H54 (cell line): Measurements from ENCODE around the gene PNRC1.
"Not testable (repeated sequence)": the region's sequence is repeated elsewhere in the genome, so short reads cannot be mapped to it uniquely, and the experiment has no call there.

Source experiments
- DNase-seq: peaks from one replicate; pipeline ENCODE4 v3.0.0; 2011; ENCODE audit warnings: low spot score, mixed read lengths; ENCODE audit not compliant: insufficient read length
- FAIRE-seq: peaks from 3 replicates; lab custom pipeline; 2011; peaks lifted over from hg19 to GRCh38; lab: Jason Lieb, UNC
- POLR2A ChIP-seq: IDR thresholded peaks from 2 replicates; pipeline ENCODE4 v1.6.1; 2011; ENCODE audit warnings: low read depth, mild to moderate bottlenecking, low read length

The PNRC1 gene

DNA sequence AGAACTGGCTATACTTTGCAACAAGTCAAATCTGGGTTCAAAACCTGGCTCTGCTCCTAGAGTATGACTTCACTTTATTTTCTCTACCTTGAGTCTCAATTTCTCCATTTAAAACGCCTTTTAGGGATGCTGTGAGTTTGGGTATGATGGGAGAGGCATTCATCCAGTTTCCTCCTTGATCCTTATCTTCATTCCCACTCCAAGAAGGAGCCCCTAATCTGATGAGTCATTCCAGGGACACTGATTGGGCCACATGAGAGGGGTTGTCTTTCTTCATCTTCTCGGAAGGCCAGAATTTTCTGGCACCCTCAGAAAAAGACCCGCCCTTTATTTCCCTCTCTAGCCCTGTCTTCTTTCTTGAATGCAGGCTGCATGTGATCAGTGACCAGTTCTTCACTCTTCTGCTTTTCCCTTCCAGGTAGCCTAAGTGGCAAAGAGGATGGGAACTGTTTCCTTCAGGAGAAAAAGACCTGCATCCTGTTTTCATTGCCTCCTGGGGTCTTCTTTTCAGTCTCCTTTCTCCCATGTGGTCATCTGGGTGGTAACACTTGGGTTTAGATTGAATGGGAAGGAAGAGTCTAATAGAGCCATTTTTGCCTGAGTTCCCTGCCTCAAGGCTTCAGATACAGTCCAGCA lies 32.1 kb upstream of the PNRC1 start:
- no peak for TF ChIP-seq POLR2A
- FAIRE-seq (no peak), DNase-seq (no peak)

DNA sequence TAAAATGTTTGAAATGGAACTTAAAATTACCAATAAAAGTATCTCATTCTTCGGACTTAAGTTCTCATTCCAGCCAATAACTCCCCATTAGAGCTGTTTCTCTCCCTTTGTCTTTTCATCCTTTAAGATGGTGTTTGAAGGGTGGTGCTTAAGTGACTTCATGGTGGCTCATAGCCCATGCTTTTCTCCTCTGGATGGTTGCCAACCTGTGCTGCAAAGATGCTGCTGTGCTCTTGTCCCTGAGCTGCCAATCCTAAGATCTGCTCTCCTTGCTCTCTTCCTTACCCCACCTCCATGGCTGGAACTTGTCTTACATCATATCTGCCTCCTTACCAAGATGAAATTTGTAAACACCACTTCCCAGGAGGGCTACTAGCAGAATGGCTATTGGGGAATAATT lies 31.6 kb upstream of the PNRC1 start:
- DNase-seq (no peak), FAIRE-seq (peak; percentile 70)
- no peak for TF ChIP-seq POLR2A

DNA sequence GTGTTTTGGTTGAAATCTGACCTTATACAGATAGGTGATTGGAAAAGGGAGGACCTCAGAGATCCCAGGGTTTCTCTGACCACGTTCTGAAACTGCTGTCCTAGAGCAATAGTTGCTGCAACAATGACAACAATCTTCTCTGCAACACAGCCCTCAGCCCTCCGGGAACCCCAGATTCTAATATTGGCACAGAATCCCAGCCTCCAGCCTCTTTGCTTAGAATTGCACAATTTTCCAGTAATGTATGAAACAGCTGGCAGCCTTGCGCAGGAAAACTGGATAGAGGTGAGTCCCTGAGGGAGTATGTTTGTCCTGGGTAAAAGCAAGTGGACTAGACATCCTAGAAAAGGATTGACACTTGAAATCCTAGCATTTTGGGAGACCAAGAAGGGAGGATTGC lies 30.4 kb upstream of the PNRC1 start:
- FAIRE-seq: no peak
- no peak for TF ChIP-seq POLR2A
- DNase-seq: no peak

DNA sequence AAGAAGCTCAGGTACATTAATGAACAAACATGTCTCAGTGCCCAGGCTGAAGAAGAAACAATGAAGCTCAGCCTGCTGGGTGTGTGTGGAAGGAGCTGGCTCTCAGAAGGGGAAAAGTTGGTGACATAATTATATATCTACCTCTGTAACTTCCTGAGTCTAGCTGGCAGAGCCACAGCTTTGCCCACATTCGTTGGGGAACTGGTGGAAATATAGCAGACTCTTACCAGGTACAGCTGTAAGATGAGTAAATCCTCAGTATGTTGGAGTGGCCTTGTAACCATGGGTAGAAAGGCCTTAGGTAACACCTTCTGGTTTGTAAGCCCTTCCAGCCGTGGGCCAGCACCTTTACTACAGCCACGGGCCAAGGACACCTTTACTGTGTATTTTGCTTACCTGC lies 29.9 kb upstream of the PNRC1 start:
- TF ChIP-seq POLR2A: no peak
- FAIRE-seq (no peak), DNase-seq (no peak)

DNA sequence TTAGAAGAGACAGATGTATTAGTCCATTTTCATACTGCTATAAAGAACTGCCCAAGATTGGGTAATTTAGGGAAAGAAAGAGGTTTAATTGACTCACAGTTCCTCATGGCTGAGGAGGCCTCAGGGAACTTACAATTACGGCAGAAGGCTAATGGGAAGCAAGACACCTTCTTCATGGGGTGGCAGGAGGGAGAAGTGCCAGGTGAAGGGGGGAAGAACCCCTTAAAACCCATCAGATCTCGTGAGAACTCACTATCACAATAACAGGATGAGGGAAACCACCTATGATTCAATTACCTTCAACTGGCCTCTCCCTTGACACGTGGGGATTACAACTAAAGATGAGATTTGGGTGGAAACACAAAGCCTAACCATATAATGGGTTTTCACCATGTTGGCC lies 28.9 kb upstream of the PNRC1 start:
- FAIRE-seq (no peak), DNase-seq (no peak)
- no peak for TF ChIP-seq POLR2A

DNA sequence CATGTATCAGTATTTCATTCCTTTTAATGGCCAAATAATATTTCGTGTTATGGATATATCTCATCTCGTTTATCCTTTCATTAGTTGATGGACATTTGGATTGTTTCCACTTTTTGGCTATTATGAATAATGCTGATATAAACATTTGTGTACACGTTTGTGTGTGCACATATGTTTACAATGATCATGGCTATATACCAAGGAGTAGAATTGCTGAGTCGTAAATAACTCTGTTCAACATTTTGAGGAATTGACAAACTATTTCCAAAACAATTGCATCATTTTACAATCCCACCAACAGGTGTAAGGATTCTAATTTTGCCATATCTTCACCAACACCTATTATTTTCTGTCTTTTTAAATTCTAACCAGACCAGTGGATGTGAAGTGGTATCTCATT lies 26.3 kb upstream of the PNRC1 start:
- FAIRE-seq: peak; percentile 58
- DNase-seq: no peak
- TF ChIP-seq POLR2A: no peak

DNA sequence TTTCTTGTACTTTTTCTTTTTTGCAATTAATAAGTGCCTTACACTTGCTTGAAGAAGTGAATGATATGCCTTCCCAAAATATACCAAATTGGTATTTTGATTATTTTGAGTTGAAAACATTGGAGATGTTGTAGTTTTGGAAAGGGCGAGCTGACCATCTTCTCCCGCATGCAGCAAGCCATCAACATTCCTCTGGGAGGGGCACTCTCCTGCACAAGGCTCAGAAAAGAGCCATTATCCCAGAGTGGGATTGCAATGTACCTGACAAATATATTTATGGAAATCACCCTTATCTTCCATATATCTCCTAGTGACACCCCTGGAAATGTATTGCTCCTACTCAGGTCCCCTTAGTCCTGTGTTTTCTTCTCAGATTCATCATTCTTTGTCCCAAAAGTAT lies 22.8 kb upstream of the PNRC1 start:
- FAIRE-seq (no peak), DNase-seq (no peak)
- no peak for TF ChIP-seq POLR2A

DNA sequence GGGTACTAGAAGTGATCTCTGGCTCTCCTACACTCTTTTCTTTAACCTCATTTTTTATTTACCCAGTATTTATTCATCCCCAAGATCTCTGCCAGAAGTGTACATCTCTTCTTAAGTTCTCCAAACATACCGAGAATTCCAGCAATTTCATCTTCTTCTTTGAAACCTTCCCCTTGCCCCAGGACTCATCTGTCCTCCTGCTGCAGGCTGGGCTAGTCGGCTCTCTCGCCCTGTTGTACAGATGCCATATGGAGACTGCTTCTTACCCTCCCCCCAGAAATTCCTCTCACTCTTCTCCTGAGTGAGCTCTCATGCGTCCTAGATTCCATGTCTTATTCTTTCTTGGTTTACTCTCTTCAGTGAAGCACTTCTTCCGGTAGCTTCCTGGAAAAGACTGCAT lies 21.9 kb upstream of the PNRC1 start:
- TF ChIP-seq POLR2A: no peak
- no peak for FAIRE-seq
- no peak for DNase-seq

DNA sequence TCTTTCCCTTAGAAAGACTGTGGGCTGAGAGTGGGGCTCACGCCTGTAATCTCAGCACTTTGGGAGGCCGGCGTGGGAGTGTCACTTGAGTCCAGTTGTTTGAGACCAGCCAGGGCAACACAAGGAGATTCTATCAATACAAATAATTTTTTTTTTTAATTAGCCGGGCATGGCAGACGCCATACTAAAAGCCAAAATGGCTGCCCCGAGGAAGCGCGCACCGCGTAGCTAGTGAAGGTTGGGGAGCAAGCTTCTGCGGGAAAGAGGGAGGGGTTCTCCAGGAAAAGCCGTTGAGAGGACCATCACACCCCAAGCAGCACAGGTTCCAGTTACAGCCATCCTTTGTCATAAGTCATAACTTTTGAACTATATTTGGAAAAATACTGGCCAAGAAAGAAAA lies 21.3 kb upstream of the PNRC1 start:
- no peak for DNase-seq
- no peak for FAIRE-seq
- no peak for TF ChIP-seq POLR2A

DNA sequence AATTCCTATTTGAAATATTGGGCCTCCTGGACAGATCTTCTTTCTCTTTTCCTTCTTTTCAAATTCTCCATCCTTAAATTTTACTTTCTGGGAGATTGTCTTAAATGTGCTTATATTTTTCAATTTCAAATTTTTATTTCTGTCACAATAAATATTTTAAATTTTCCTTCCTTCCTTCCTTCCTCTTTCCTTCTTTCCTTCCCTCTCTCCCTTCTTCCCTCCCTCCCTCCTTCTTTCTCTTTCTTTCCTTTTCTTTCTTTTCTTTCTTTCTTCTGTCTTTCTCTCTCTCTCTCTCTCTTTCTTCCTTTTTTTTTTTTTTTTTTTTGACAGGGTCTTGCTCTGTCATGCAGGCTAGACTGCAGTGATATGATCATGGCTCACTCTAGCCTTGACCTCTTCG lies 16.7 kb upstream of the PNRC1 start:
- no peak for FAIRE-seq
- no peak for TF ChIP-seq POLR2A

DNA sequence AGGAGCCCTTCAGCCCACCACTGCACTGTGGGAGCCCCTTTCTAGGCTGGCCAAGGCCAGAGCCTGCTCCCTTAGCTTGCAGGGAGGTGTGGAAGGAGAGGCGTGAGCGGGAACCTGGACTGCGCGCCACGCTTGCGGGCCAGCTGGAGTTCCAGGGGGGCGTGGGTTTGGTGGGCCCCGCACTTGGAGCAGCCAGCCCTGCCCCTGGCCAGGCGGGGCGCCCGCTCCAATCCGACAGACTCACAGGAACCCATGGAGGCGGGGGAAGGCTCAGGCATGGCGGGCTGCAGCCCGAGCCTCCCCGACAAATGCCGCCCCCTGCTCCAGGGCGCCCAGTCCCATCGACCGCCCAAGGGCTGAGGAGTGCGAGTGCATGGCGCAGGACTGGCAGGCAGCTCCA lies 15.6 kb upstream of the PNRC1 start:
- DNase-seq, FAIRE-seq: not testable (repeated sequence)

More for the DNA sequence above, 16.7 kb upstream of the PNRC1 start:
- DNase-seq: no peak

DNA sequence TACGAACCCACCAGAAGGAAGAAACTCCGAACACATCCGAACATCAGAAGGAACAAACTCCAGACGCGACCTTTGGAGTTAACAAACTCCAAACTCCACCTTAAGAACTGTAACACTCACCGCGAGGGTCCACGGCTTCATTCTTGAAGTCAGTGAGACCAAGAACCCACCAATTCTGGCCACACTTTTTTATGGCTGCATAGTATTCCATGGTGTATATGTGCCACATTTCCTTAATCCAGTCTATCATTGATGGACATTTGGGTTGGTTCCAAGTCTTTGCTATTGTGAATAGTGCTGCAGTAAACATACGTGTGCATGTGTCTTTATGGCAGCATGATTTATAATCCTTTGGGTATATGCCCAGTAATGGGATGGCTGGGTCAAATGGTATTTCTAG lies 14.4 kb upstream of the PNRC1 start:
- not testable (repeated sequence) for FAIRE-seq, DNase-seq

DNA sequence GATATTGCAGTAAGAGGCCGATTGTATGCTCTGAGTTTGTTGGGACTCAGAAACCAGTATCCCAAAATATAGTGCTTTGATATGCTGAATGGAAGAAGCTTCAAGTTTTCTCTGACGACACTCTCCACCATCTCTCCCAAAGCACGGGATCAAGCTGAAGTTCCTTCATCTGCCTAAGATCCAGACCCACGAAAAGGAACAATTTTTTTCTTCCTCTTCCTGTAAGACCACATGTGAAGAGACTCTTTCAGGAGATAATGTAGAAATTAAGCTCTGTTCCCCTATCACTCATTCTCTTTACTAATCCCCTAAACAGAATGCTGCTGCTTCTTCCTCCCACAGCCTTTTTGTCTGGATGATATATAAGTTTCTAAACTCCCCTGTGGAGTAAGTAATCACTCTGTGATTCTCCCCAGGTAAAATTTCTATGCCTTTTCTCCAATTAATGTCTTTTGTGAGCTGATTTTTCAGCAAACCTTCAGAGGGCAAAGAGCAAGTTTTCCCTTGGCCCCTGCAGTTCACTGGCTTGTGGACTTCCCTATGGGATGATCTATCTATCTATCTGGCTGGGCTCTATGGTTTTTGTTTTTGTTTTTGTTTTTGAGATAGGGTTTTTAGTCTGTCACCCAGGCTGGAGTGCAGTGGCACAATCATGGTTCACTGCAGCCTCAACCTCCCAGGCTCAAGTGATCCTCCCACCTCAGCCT lies 13.5 kb upstream of the PNRC1 start:
- FAIRE-seq (no peak), DNase-seq (no peak)
- TF ChIP-seq POLR2A: no peak

DNA sequence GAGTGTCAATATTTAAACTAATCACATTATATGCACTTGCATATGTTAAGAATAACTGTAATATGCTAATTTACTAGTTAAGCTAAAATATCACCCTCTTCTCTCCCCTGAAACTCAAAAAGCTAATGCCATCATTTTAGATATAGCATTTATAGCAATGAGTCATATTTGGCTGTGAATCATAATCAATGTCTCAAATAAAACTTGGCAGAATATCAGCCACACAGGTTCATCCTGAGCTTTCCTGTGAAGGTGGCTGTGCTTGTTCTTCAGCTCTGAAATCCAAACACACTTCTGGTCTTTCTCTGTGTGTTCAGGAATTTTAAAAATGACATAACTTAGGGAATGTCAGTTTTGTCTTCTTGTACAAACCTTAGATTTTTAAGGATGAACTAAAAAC lies 12.8 kb upstream of the PNRC1 start:
- FAIRE-seq (no peak), DNase-seq (no peak)
- no peak for TF ChIP-seq POLR2A

DNA sequence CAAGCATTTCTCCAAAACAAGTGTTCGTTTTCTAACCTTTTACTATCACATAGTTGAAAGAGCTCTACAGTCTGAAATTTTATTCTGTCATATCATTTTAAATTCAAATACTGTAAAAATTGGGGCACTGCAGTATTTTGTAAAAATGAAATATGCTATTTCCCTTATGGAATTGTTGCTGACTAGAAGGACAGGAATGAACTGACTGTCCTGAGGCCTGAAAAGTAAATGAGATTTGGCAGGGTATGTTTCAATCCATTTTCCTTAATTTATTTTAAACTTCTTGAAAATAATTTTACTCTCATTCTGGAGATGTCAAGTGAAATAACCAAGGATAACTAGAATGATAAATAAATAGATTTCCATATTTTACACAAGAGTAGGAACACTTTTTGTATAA lies 11.9 kb upstream of the PNRC1 start:
- DNase-seq: no peak
- no peak for FAIRE-seq
- TF ChIP-seq POLR2A: no peak
